Neuronal stem cell (in vitro differentiated cells): Measurements from ENCODE around the gene NOP53.

Source experiments
- DNase-seq: peaks from one replicate; pipeline ENCODE4 v3.0.0-alpha.2; 2013; ENCODE audit warnings: low spot score
- H2AFZ ChIP-seq: one replicate; pipeline ENCODE4 v1.6.1; 2013; ENCODE audit warnings: mild to moderate bottlenecking, low read length, inconsistent platforms
- H2AK5ac ChIP-seq: 2 replicates; pipeline ENCODE4 v1.6.1; 2013; ENCODE audit warnings: low read depth, mild to moderate bottlenecking, inconsistent platforms, low read length, moderate library complexity, mixed read lengths
- H2BK120ac ChIP-seq: 2 replicates; pipeline ENCODE4 v1.6.1; 2013; ENCODE audit warnings: low read depth, mild to moderate bottlenecking, inconsistent platforms, low read length, moderate library complexity, mixed read lengths
- H2BK12ac ChIP-seq: one replicate; pipeline ENCODE4 v1.6.1; 2013; ENCODE audit warnings: low read length, inconsistent platforms
- H2BK15ac ChIP-seq: 2 replicates; pipeline ENCODE4 v1.6.1; 2013; ENCODE audit warnings: mild to moderate bottlenecking, low read length, inconsistent platforms, mixed read lengths
- H2BK5ac ChIP-seq: one replicate; pipeline ENCODE4 v1.6.1; 2013; ENCODE audit warnings: inconsistent platforms, mild to moderate bottlenecking, low read length, moderate library complexity
- H3K14ac ChIP-seq: one replicate; pipeline ENCODE4 v1.6.1; 2013; ENCODE audit warnings: low read length, inconsistent platforms
- H3K18ac ChIP-seq: 2 replicates; pipeline ENCODE4 v1.6.1; 2013; ENCODE audit warnings: low read length, inconsistent platforms
- H3K23ac ChIP-seq: 2 replicates; pipeline ENCODE4 v1.6.1; 2013; ENCODE audit warnings: low read depth, mild to moderate bottlenecking, mixed read lengths, low read length, inconsistent platforms; ENCODE audit not compliant: poor library complexity
- H3K27ac ChIP-seq: replicated peaks from 3 replicates; pipeline ENCODE4 v1.5.1; 2013; ENCODE audit warnings: low read length, inconsistent platforms
- H3K27me3 ChIP-seq, 3 experiments: 2 replicates each; pipeline ENCODE4 v1.6.1; 2013; ENCODE audit warnings: low read length in 3 of 3, mild to moderate bottlenecking in 2 of 3, inconsistent platforms in 1 of 3, low read depth in 1 of 3, mixed read lengths in 1 of 3, moderate library complexity in 1 of 3; ENCODE audit not compliant: control insufficient read depth in 3 of 3, insufficient read depth in 3 of 3
- H3K36me3 ChIP-seq, 2 donors: replicated peaks in 1 of 2; 2 replicates each; pipeline ENCODE4 v1.6.1; 2013; ENCODE audit warnings: low read length in 2 of 2; ENCODE audit not compliant: control insufficient read depth in 2 of 2, insufficient read depth in 2 of 2
- H3K4ac ChIP-seq: 2 replicates; pipeline ENCODE4 v1.6.1; 2013; ENCODE audit warnings: inconsistent platforms, mild to moderate bottlenecking, low read length, moderate library complexity
- H3K4me1 ChIP-seq, 2 donors: 1 replicate in 1 of 2; 2 replicates in 1 of 2; pipeline ENCODE4 v1.6.1; 2013; ENCODE audit warnings: low read length in 2 of 2, low read depth in 1 of 2; ENCODE audit not compliant: control insufficient read depth in 2 of 2, insufficient read depth in 1 of 2
- H3K4me2 ChIP-seq: one replicate; pipeline ENCODE4 v1.6.1; 2013; ENCODE audit warnings: mild to moderate bottlenecking, low read length, inconsistent platforms; ENCODE audit not compliant: insufficient read depth, poor library complexity, severe bottlenecking
- H3K4me3 ChIP-seq, 2 donors: 2 replicates each; pipeline ENCODE4 v1.5.1; 2013; ENCODE audit warnings: low read length in 2 of 2, mild to moderate bottlenecking in 2 of 2, inconsistent platforms in 1 of 2, moderate library complexity in 1 of 2
- H3K79me1 ChIP-seq: one replicate; pipeline ENCODE4 v1.6.1; 2013; ENCODE audit warnings: low read depth, mild to moderate bottlenecking, inconsistent platforms, low read length, moderate library complexity
- H3K9ac ChIP-seq: one replicate; pipeline ENCODE4 v1.6.1; 2013; ENCODE audit warnings: mild to moderate bottlenecking, low read depth, low read length, inconsistent platforms; ENCODE audit not compliant: poor library complexity
- H3K9me3 ChIP-seq, 2 donors: replicated peaks in 1 of 2; 2 replicates each; pipeline versions ENCODE3 to v1.6.1; 2013; ENCODE audit warnings: low read length in 2 of 2, mild to moderate bottlenecking in 2 of 2, inconsistent platforms in 1 of 2, low read depth in 1 of 2, mixed read lengths in 1 of 2, moderate library complexity in 1 of 2; ENCODE audit not compliant: control insufficient read depth in 2 of 2, insufficient read depth in 1 of 2
- H4K8ac ChIP-seq: one replicate; pipeline ENCODE4 v1.6.1; 2013; ENCODE audit warnings: low read depth, mild to moderate bottlenecking, inconsistent platforms, low read length, moderate library complexity
- H4K91ac ChIP-seq: one replicate; pipeline ENCODE4 v1.6.1; 2013; ENCODE audit warnings: low read length, low read depth, mild to moderate bottlenecking, inconsistent platforms; ENCODE audit not compliant: poor library complexity
- WGBS, 2 donors: extraction: QIAGEN DNeasy Blood & Tissue Kit; methylation state at CpG; one replicate each; pipeline ENCODE4 v1.1.7; 2013; ENCODE audit warnings: missing lambda C conversion rate in 2 of 2, mixed read lengths in 1 of 2; ENCODE audit not compliant: insufficient read length in 2 of 2, insufficient replicate concordance in 1 of 2; ENCODE audit errors: extremely low coverage in 2 of 2; 5-methylcytosine and 5-hydroxymethylcytosine counted together

The NOP53 gene

GRCh38 chr19:47701717-47702552 lies 43.4 kb upstream of the NOP53 start:
- no peak overlapping the region for H4K91ac ChIP-seq
- H2AFZ ChIP-seq, result no peak overlapping the region
- H3K27me3 ChIP-seq, result no peaks in the 10 kb centered on the region
- no peaks in the 10 kb centered on the region for H3K9me3 ChIP-seq
- H3K79me1 ChIP-seq, result peaks cover 7% of the 10 kb centered on the region
- no CpG with 5 or more reads among the region's 91 CpGs for WGBS, 2 donors
- H3K9ac ChIP-seq, result no peak overlapping the region
- no peak overlapping the region for H2BK120ac ChIP-seq
- no peak overlapping the region for H2BK15ac ChIP-seq
- no peak overlapping the region for H3K4ac ChIP-seq
- H3K4me3 ChIP-seq, result no peak overlapping the region
- no peak overlapping the region for H4K8ac ChIP-seq
- peaks cover 0 to 2% of the 10 kb centered on the region in 2 donors for H3K4me1 ChIP-seq
- no peak overlapping the region for H3K23ac ChIP-seq
- H3K36me3 ChIP-seq, result peaks cover 26 to 43% of the 10 kb centered on the region in 2 donors
- H3K18ac ChIP-seq, result no peak overlapping the region
- H3K4me2 ChIP-seq, result no peak overlapping the region
- H3K27ac ChIP-seq, result no peak overlapping the region
- H3K14ac ChIP-seq, result no peak overlapping the region
- no peak for DNase-seq
- H2AK5ac ChIP-seq, result no peak overlapping the region
- H2BK5ac ChIP-seq, result peak overlapping the region; percentile 39
- H2BK12ac ChIP-seq, result no peak overlapping the region

- Histone ChIP-seq H4K91ac (no peak overlapping the region), H2BK15ac (no peak overlapping the region), H3K4me1 (peaks cover 0 to 2% of the 10 kb centered on the region in 2 donors), H3K4me3 (no peak overlapping the region), H2AK5ac (no peak overlapping the region), H3K14ac (no peak overlapping the region), H3K18ac (no peak overlapping the region), H3K4ac (no peak overlapping the region), H3K79me1 (peaks cover 10% of the 10 kb centered on the region), H3K36me3 (peaks cover 26 to 43% of the 10 kb centered on the region in 2 donors), H2AFZ (no peak overlapping the region), H3K27ac (no peak overlapping the region), H2BK12ac (no peak overlapping the region), H2BK120ac (no peak overlapping the region), H4K8ac (no peak overlapping the region), H3K23ac (peak overlapping the region; percentile 44), H3K27me3 (no peaks in the 10 kb centered on the region), H2BK5ac (peak overlapping the region; percentile 39), H3K9me3 (no peaks in the 10 kb centered on the region), H3K4me2 (no peak overlapping the region), H3K9ac (peak overlapping the region; percentile 70)
- DNase-seq, result no peak
- WGBS, 2 donors, result no CpG with 5 or more reads among the region's 18 CpGs
Measured at GRCh38 chr19:47702671-47703070, 42.7 kb upstream of the NOP53 start.

- Histone ChIP-seq H3K36me3 (peaks cover 26 to 41% of the 10 kb centered on the region in 2 donors), H3K27me3 (no peaks in the 10 kb centered on the region), H2AK5ac (no peak overlapping the region), H3K14ac (no peak overlapping the region), H2BK15ac (no peak overlapping the region), H3K9ac (no peak overlapping the region), H3K79me1 (peaks cover 9% of the 10 kb centered on the region), H4K91ac (no peak overlapping the region), H3K23ac (no peak overlapping the region), H4K8ac (no peak overlapping the region), H3K4me2 (no peak overlapping the region), H2BK12ac (no peak overlapping the region), H3K4me1 (no peaks in the 10 kb centered on the region), H3K9me3 (no peaks in the 10 kb centered on the region), H2BK120ac (no peak overlapping the region), H3K4ac (no peak overlapping the region), H3K18ac (no peak overlapping the region), H2AFZ (no peak overlapping the region), H3K27ac (no peak overlapping the region), H3K4me3 (no peak overlapping the region), H2BK5ac (no peak overlapping the region)
- no peak for DNase-seq
- no CpG with 5 or more reads among the region's 5 CpGs for WGBS, 2 donors
Measured at GRCh38 chr19:47703301-47703700, 42.0 kb upstream of the NOP53 start.

GRCh38 chr19:47704024-47704423 lies 41.3 kb upstream of the NOP53 start:
- no CpG with 5 or more reads among the region's 11 CpGs for WGBS, 2 donors
- no peak overlapping the region for H3K23ac ChIP-seq
- peaks cover 21 to 34% of the 10 kb centered on the region in 2 donors for H3K36me3 ChIP-seq
- H4K8ac ChIP-seq, result no peak overlapping the region
- H2BK15ac ChIP-seq, result no peak overlapping the region
- H4K91ac ChIP-seq, result no peak overlapping the region
- H3K4me1 ChIP-seq, result no peaks in the 10 kb centered on the region
- H3K4me2 ChIP-seq, result no peak overlapping the region
- no peak for DNase-seq
- no peak overlapping the region for H3K4ac ChIP-seq
- no peak overlapping the region for H2BK5ac ChIP-seq
- no peak overlapping the region for H2BK12ac ChIP-seq
- no peaks in the 10 kb centered on the region for H3K27me3 ChIP-seq
- peaks cover 8% of the 10 kb centered on the region for H3K79me1 ChIP-seq
- H3K9ac ChIP-seq, result no peak overlapping the region
- no peaks in the 10 kb centered on the region for H3K9me3 ChIP-seq
- no peak overlapping the region for H2BK120ac ChIP-seq
- no peak overlapping the region for H3K4me3 ChIP-seq
- no peak overlapping the region for H3K14ac ChIP-seq
- H3K18ac ChIP-seq, result no peak overlapping the region
- H2AK5ac ChIP-seq, result no peak overlapping the region
- H2AFZ ChIP-seq, result no peak overlapping the region
- H3K27ac ChIP-seq, result no peak overlapping the region
